DND-41 (cell line): ENCODE results near the gene BCAS3.

Experiments
- CTCF ChIP-seq: IDR thresholded peaks from 2 replicates; pipeline ENCODE4 v1.5.1; 2012; ENCODE audit warnings: borderline replicate concordance, low read length, moderate library complexity, mild to moderate bottlenecking; ENCODE audit not compliant: poor library complexity, severe bottlenecking; ENCODE audit errors: extremely low read depth
- EZH2 ChIP-seq: IDR thresholded peaks from 3 replicates; pipeline ENCODE4 v1.6.1; 2012; ENCODE audit warnings: borderline replicate concordance, low read depth, mild to moderate bottlenecking, moderate library complexity, low read length, inconsistent platforms; ENCODE audit not compliant: severe bottlenecking

GRCh38 chr17:61312406-61313295 lies 635.0 kb downstream of the BCAS3 start:
- TF ChIP-seq CTCF: no peak
- no peak for TF ChIP-seq EZH2
